ENCODE results near the gene HSPA12A.

Gene HSPA12A

DNA sequence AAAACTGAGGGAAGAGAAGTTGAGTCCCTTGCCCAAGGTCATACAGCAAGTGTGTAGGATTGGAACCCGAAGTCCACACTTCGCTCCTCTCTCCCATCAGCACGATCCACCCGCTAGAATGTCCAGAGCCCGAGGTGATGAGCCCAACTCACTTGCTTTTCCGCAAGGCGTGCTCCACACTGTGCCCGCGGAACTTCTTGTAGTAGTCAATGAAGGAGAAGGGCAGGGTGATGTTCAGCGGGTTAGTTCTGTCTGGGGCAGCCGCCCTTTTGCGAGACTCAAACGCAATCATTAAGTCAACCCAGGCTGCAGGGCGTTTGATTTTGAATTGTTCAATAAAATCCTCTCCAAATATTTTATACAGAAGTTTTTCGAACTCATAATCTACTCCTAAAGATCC is 63.0 kb downstream of the HSPA12A start:
- 92 to 96% methylated on average over 6 to 12 of the region's 15 CpGs for WGBS, 2 experiments (ENCODE audit: insufficient coverage in 2 of 2)

DNA sequence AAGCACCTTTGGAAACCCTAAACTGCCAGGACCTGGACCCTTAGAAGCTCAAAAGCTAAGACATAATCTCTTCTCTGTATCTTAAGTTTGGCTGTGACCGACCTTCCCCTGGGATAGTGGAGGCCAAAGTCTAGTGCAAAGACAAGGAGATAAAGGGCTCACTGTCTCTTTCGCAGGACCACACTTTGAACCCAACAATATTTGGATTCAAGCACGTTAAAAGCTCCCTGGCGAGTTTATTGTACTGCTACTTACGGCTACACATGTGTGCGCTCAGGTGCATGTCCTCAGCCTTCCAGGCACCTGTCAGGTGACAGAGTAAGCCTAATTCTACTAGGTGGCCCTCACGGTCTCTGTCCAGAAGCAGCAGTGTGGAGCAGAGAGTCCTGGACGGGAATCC is 65.7 kb downstream of the HSPA12A start:
- no peaks in the 10 kb centered on the region for H3K36me3 ChIP-seq (ENCODE audit: control insufficient read depth, insufficient read depth, low read length)
- no peak overlapping the region for H3K4me3 ChIP-seq (ENCODE audit: extremely low read depth, insufficient read depth, low read length, poor library complexity, severe bottlenecking)
- WGBS, 2 experiments (ENCODE audit: insufficient coverage in 2 of 2): 82 to 90% methylated on average over 8 of the region's 8 CpGs
- H3K27ac ChIP-seq (ENCODE audit: low read depth, low read length, severe bottlenecking): no peak overlapping the region
- H3K9me3 ChIP-seq (ENCODE audit: control insufficient read depth, low read length): no peaks in the 10 kb centered on the region
- no peaks in the 10 kb centered on the region for H3K4me1 ChIP-seq (ENCODE audit: control insufficient read depth, insufficient read depth, low read length, poor library complexity, severe bottlenecking)

More for the DNA sequence above, 63.0 kb downstream of the HSPA12A start:
- Histone ChIP-seq H3K27ac (ENCODE audit: low read depth, low read length, severe bottlenecking) (no peak overlapping the region), H3K4me1 (ENCODE audit: control insufficient read depth, insufficient read depth, low read length, poor library complexity, severe bottlenecking) (no peaks in the 10 kb centered on the region), H3K4me3 (ENCODE audit: extremely low read depth, insufficient read depth, low read length, poor library complexity, severe bottlenecking) (no peak overlapping the region), H3K9me3 (ENCODE audit: control insufficient read depth, low read length) (no peaks in the 10 kb centered on the region), H3K36me3 (ENCODE audit: control insufficient read depth, insufficient read depth, low read length) (no peaks in the 10 kb centered on the region)

DNA sequence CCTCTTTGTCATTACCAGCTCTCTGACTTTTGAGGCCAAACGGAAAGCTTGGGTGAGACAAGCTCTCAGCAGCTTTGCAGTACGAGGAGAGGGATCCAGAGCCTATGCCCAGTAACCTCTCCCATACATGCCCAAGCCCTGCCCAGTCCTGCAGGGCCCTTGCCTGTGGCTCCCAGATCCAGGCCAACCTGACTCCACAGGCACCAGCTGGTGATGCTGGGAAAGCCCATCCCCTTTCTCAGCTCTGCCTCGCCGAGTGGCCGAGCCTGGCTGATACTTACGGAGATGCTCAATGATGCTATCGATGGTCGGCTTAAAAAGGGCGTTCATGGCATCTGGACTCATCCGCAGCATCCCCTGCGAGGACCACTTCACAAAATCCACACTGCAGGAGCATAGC is 66.2 kb downstream of the HSPA12A start:
- Histone ChIP-seq H3K4me3 (ENCODE audit: extremely low read depth, insufficient read depth, low read length, poor library complexity, severe bottlenecking) (no peak overlapping the region), H3K4me1 (ENCODE audit: control insufficient read depth, insufficient read depth, low read length, poor library complexity, severe bottlenecking) (no peaks in the 10 kb centered on the region), H3K36me3 (ENCODE audit: control insufficient read depth, insufficient read depth, low read length) (no peaks in the 10 kb centered on the region), H3K27ac (ENCODE audit: low read depth, low read length, severe bottlenecking) (no peak overlapping the region), H3K9me3 (ENCODE audit: control insufficient read depth, low read length) (no peaks in the 10 kb centered on the region)
- WGBS, 2 experiments (ENCODE audit: insufficient coverage in 2 of 2): 87 to 93% methylated on average over 9 to 11 of the region's 11 CpGs

DNA sequence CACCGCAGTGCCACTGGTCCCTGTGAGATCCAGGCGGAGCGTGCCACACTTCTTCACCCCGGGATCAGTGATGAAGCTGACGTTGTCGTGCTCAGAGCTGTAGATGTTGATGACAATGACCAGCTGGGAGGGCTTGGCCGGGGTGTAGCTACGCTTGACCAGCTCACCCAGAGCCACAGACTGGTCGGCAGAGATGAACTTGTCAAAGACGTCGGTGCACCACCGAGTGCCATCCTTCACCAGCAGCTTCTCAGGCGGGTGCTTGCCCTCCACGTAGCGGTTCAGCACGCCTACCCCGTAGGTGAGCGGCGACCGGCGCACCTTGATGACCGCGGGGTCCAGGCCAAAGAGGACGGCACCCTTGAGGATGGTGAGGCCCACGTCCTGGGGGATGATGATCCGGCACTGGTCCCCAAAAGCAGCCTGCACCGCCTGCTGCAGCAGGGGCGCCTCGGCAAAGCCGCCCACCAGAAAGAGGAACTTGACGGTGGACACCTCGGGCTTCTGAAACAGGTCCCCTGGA is 67.4 kb downstream of the HSPA12A start:
- no peaks in the 10 kb centered on the region for H3K36me3 ChIP-seq (ENCODE audit: control insufficient read depth, insufficient read depth, low read length)
- 93 to 97% methylated on average over 32 of the region's 32 CpGs for WGBS, 2 experiments (ENCODE audit: insufficient coverage in 2 of 2)
- H3K27ac ChIP-seq (ENCODE audit: low read depth, low read length, severe bottlenecking): no peak overlapping the region
- no peak overlapping the region for H3K4me3 ChIP-seq (ENCODE audit: extremely low read depth, insufficient read depth, low read length, poor library complexity, severe bottlenecking)
- H3K9me3 ChIP-seq (ENCODE audit: control insufficient read depth, low read length): no peaks in the 10 kb centered on the region
- H3K4me1 ChIP-seq (ENCODE audit: control insufficient read depth, insufficient read depth, low read length, poor library complexity, severe bottlenecking): no peaks in the 10 kb centered on the region

DNA sequence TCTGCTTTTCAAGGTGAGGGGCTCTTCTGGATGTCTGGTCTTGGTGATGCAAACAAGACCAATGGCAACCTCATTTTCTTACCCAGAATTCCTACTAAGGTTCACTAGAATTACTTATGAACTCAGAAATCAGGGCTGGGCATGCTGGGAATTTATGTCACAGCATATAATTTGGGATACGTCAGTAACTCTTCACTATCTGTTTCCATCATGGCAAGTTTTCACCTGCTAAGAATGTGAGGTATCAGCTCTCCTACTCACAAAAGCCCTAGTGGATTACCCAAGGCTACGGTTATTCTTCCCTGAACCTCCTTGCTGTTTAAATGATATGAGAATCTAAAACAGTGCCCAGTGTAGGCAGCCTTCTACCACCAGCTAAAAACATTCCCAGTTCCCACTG is 68.5 kb downstream of the HSPA12A start:
- no peak overlapping the region for H3K4me3 ChIP-seq (ENCODE audit: extremely low read depth, insufficient read depth, low read length, poor library complexity, severe bottlenecking)
- H3K4me1 ChIP-seq (ENCODE audit: control insufficient read depth, insufficient read depth, low read length, poor library complexity, severe bottlenecking): no peaks in the 10 kb centered on the region
- no peaks in the 10 kb centered on the region for H3K36me3 ChIP-seq (ENCODE audit: control insufficient read depth, insufficient read depth, low read length)
- no peak overlapping the region for H3K27ac ChIP-seq (ENCODE audit: low read depth, low read length, severe bottlenecking)
- WGBS, 2 experiments (ENCODE audit: insufficient coverage in 2 of 2): 83% methylated on average over 1 of the region's 2 CpGs; no CpG with 5 or more reads in 1 of the 2 experiments
- no peaks in the 10 kb centered on the region for H3K9me3 ChIP-seq (ENCODE audit: control insufficient read depth, low read length)

DNA sequence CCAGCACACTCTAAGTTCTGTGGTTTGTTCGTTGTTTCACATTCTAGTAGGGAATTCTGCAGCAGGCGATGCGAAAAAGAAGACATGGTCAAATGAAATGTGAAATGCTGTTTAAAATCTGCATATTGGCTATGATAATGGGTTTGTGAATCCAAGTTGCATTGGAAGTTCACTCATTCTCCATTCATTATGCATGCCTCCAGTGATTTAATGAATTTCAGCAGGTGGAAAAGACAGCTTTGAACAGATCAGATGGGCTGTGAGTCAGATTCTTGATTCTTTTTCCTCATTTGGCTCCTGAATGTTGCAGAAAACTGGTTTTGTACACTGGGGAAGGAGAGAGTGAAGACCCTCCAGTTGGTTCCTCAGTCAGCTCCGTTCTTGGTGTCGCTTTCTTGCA is 69.5 kb downstream of the HSPA12A start:
- Histone ChIP-seq H3K36me3 (ENCODE audit: control insufficient read depth, insufficient read depth, low read length) (no peaks in the 10 kb centered on the region), H3K27ac (ENCODE audit: low read depth, low read length, severe bottlenecking) (no peak overlapping the region), H3K4me1 (ENCODE audit: control insufficient read depth, insufficient read depth, low read length, poor library complexity, severe bottlenecking) (no peaks in the 10 kb centered on the region), H3K4me3 (ENCODE audit: extremely low read depth, insufficient read depth, low read length, poor library complexity, severe bottlenecking) (no peak overlapping the region), H3K9me3 (ENCODE audit: control insufficient read depth, low read length) (no peaks in the 10 kb centered on the region)
- WGBS, 2 experiments (ENCODE audit: insufficient coverage in 2 of 2): 84 to 86% methylated on average over 3 to 5 of the region's 5 CpGs

DNA sequence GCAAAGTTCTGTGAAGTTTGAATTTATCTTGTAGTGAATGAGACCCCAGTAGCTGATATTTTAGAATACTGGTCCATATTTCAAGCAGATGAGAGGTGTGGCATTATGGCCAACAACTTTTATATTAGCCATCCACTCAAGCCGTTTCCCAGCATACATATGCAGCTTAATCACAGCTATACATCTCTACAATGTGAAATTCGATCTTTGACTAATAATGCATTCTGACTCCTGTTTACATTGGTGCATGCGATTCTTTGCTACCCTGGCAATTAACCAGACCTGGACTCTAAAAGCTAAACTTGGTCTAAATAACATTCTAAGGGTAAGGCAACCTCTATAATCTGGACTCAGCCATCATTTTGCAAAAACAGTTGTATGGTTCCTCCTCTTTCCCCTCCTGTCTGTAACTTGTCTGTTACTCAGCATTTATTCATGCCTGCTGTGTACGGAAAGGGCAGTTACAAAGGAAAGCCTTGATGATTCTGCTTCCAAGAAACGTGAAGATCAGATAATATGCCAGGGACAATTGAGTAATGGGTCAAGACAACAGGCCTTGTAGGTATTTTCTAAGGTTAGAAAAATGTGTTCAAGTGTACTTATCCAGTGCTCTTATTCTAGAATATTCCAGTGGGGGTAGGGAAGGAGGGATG is 71.0 kb downstream of the HSPA12A start:
- no peak overlapping the region for H3K27ac ChIP-seq (ENCODE audit: low read depth, low read length, severe bottlenecking)
- no peaks in the 10 kb centered on the region for H3K36me3 ChIP-seq (ENCODE audit: control insufficient read depth, insufficient read depth, low read length)
- no peaks in the 10 kb centered on the region for H3K4me1 ChIP-seq (ENCODE audit: control insufficient read depth, insufficient read depth, low read length, poor library complexity, severe bottlenecking)
- H3K9me3 ChIP-seq (ENCODE audit: control insufficient read depth, low read length): no peaks in the 10 kb centered on the region
- WGBS, 2 experiments (ENCODE audit: insufficient coverage in 2 of 2): 82 to 87% methylated on average over 5 of the region's 5 CpGs
- no peak overlapping the region for H3K4me3 ChIP-seq (ENCODE audit: extremely low read depth, insufficient read depth, low read length, poor library complexity, severe bottlenecking)

DNA sequence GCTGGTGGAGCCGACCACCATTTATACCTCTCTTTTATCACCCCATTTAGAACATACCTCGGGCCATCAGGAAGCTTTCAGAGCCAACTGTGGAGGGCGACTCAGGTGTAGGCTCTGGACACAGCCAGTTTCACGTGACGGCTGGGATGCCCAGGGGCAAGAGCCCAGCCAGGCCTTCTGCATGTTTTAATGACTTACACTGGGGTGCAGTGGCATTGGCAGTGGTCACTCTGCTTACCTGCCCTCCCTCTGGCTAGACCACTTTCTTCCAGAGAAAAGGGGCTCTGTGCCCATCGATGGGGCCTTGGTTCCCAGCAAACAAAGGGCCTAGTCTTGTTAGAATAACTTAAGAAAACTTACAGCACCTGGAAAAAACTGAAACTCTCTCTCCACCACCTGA is 71.7 kb downstream of the HSPA12A start:
- Histone ChIP-seq H3K4me1 (ENCODE audit: control insufficient read depth, insufficient read depth, low read length, poor library complexity, severe bottlenecking) (no peaks in the 10 kb centered on the region), H3K27ac (ENCODE audit: low read depth, low read length, severe bottlenecking) (no peak overlapping the region), H3K4me3 (ENCODE audit: extremely low read depth, insufficient read depth, low read length, poor library complexity, severe bottlenecking) (no peak overlapping the region), H3K36me3 (ENCODE audit: control insufficient read depth, insufficient read depth, low read length) (no peaks in the 10 kb centered on the region), H3K9me3 (ENCODE audit: control insufficient read depth, low read length) (no peaks in the 10 kb centered on the region)
- 90 to 96% methylated on average over 5 of the region's 6 CpGs for whole genome bisulfite sequencing, 2 experiments (ENCODE audit: insufficient coverage in 2 of 2)

DNA sequence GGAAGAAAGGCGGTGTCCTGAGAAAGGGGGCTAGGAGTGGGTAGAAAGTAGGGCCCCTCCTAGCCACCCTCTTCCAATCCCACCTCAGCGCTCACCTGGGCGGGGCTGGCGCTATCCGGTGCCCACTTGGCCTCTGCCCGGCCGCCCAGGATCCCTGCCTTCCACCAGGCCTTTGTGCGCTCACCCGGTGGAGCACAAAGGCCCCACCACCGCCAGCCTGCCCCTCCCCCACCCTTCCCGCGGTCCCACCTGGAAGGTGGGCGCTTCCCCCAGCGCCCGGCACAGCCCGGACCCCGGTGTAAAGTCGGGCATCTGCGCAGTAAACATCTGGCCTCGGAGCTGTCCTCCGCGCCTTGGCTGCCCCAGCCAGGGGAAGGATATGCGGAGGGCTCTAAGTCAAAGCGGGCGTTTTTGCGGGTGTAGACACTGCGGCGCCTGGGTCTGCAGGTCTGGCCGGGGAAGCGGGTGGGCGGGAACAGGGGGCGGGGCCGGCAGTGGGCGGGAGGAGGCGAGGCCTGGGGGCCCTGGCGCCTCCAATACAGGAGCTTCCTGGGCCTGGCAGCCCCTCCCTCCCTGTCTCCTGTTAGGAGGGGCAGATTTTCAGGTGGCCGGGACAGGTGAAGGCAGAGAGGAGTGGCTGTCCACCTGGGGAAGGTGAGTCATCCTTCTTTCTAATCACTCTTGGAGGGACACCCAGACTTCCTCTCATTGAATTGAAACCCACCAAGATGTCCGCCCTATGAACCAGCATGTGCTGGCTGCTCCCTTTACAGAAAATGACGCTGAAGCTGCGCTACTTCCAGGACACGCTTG is 72.3 kb downstream of the HSPA12A start:
- H3K4me1 ChIP-seq (ENCODE audit: control insufficient read depth, insufficient read depth, low read length, poor library complexity, severe bottlenecking): no peaks in the 10 kb centered on the region
- H3K36me3 ChIP-seq (ENCODE audit: control insufficient read depth, insufficient read depth, low read length): no peaks in the 10 kb centered on the region
- H3K27ac ChIP-seq (ENCODE audit: low read depth, low read length, severe bottlenecking): no peak overlapping the region
- H3K9me3 ChIP-seq (ENCODE audit: control insufficient read depth, low read length): no peaks in the 10 kb centered on the region
- WGBS, 2 experiments (ENCODE audit: insufficient coverage in 2 of 2): 31 to 47% methylated on average over 13 to 19 of the region's 41 CpGs
- peak overlapping the region; percentile 22 for H3K4me3 ChIP-seq (ENCODE audit: extremely low read depth, insufficient read depth, low read length, poor library complexity, severe bottlenecking)

DNA sequence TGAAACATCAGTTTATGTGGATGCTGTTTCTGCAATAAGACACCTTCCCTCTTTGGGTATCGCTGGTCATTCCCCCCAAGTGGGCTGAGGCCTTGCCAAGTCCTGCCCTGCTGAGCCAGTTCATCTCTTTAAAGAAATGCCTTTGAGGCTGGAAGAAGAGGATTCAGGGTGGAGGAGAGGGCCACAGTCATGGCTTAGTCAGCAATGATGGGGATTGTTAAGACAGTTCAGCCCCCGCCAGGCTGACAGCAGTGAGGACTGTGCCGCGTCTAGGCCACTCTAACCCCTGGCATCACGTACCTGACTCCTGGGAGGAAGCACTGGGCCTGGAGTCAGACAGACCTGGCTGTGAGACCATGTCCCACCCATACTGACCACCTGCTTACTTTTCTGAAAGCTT is 73.3 kb downstream of the HSPA12A start:
- WGBS, 2 experiments (ENCODE audit: insufficient coverage in 2 of 2): 94% methylated on average over 4 to 5 of the region's 5 CpGs
- no peaks in the 10 kb centered on the region for H3K4me1 ChIP-seq (ENCODE audit: control insufficient read depth, insufficient read depth, low read length, poor library complexity, severe bottlenecking)
- H3K4me3 ChIP-seq (ENCODE audit: extremely low read depth, insufficient read depth, low read length, poor library complexity, severe bottlenecking): no peak overlapping the region
- no peak overlapping the region for H3K27ac ChIP-seq (ENCODE audit: low read depth, low read length, severe bottlenecking)
- H3K9me3 ChIP-seq (ENCODE audit: control insufficient read depth, low read length): no peaks in the 10 kb centered on the region
- no peaks in the 10 kb centered on the region for H3K36me3 ChIP-seq (ENCODE audit: control insufficient read depth, insufficient read depth, low read length)

DNA sequence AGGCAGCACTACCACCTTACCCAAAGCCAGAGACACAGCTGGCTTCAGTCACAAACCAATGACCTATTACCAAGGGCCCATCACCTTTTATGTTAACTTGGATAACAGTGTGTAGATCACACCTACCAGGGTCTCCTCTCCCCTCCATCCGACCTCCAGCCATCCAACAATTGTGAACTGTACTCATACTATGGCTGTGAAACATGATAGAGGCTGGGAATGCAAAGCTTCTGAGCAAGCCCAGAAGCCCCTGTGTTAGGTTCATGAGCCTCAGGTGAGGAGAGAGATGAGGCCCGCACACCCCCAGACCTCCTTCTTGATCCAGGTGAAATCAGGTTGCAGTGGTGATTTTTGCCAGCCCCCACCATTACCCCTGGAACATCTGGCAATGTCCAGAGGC is 73.9 kb downstream of the HSPA12A start:
- H3K4me1 ChIP-seq (ENCODE audit: control insufficient read depth, insufficient read depth, low read length, poor library complexity, severe bottlenecking): no peaks in the 10 kb centered on the region
- no peaks in the 10 kb centered on the region for H3K9me3 ChIP-seq (ENCODE audit: control insufficient read depth, low read length)
- 100% methylated on average over 1 of the region's 2 CpGs for WGBS, 2 experiments (ENCODE audit: insufficient coverage in 2 of 2)
- H3K27ac ChIP-seq (ENCODE audit: low read depth, low read length, severe bottlenecking): no peak overlapping the region
- H3K36me3 ChIP-seq (ENCODE audit: control insufficient read depth, insufficient read depth, low read length): no peaks in the 10 kb centered on the region
- no peak overlapping the region for H3K4me3 ChIP-seq (ENCODE audit: extremely low read depth, insufficient read depth, low read length, poor library complexity, severe bottlenecking)

All from mesodermal cell (in vitro differentiated cells).